ENCODE results near the gene TFIP11.

The TFIP11 gene

DNA sequence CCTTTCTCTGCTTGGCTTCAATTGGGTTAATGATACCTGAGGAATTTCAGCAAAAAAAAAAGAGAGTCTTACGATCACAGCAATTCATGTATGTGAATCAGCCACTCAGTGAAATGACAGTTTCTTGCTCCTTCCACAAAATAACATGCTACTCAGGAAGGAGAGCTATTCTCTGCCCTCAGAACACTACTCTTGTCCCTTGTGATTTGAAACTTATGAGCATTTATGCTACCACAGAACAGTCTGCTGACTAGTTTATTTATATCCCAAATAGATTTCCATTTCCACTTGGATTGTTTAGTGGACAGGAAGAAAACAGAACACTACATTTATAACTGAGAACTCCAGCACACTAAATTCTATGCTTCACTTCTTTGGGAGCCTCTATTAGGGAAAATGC is 8.5 kb downstream of the TFIP11 start:
- DNase-seq (ENCODE audit: low spot score): no peak

DNA sequence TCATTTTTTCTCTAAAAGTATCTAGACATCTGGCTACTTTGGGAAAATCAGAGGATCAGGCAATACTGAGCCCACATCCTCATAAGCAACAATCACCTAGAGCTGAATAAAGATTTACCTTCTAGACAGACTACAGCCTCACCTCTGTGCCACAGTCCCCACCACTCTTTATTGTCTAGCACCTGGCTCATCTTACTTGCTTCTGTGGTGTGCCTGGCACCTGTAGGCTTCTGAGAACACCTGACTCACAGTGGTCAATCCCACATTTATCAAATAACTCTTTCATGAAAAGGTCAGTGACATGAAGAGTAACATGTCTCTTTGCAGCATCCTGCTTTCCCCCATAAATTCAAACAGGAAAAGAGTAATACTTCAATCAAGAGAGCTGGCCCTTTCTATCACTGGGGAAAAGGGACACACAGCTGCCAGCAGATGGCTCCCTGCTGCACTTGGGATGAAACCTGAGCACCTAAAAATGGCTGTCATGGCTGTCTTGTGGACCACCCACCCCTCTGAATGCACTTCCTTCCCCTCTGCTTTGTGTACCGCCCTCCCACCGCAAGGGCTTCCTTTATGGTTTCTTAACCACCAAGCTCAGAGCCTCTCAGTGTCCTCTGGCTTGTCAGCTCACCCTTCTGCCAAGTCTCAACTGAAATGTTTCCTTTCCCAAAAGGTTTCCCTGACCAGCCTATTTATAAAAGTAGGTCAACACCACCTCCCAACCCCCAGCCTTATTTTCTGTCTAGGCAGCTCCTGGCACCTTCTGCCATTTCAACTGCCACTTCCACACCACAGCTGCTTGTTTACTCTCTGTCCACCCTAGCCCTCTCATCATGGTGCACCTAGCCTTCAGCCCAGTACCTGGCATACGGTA is 9.3 kb downstream of the TFIP11 start:
- DNase-seq (ENCODE audit: low spot score): no peak

DNA sequence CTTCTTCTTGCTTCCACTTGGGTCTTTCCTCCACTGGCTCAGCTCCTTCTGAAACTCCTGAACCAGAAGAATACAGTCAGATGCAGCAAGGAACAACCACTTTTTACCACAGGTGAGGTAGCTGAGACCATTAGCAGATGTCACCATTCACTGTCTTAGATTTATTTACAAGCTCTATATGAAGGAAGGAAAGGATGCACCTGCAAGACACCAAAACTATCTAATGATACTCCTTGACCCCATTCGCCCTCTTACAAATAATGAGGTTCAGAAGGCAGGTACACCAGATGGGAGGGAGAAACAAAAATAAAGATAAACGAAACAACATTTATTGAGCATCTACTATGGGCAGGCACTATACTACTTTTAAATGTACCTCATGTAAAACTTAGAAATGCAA is 10.3 kb downstream of the TFIP11 start:
- no peak for DNase-seq (ENCODE audit: low spot score)

DNA sequence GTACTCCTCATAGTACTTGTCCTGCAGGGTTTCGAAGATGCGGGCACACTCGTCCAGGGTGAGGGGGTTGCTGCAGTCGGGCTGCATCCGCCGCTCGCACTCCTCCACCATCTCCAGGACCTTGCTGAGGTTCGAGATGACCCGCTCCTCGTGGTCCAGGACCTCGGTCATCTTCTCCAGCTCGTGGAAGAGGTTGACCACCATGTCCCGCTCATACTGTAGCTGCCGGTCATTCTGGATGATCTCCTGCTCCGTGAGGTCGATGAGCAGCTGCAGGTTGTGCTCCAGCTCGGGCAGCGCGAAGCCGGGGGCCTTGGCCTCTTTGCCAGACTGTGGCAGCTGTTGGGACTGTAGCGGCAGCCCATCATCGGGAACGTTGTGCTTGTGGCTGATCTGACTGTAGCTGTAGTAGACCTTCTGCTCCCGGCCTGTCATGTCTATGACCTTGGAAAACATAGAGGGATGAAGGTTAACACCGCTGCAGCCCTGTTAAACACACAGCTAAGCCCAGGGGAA is 13.0 kb downstream of the TFIP11 start:
- no peak for DNase-seq (ENCODE audit: low spot score)

DNA sequence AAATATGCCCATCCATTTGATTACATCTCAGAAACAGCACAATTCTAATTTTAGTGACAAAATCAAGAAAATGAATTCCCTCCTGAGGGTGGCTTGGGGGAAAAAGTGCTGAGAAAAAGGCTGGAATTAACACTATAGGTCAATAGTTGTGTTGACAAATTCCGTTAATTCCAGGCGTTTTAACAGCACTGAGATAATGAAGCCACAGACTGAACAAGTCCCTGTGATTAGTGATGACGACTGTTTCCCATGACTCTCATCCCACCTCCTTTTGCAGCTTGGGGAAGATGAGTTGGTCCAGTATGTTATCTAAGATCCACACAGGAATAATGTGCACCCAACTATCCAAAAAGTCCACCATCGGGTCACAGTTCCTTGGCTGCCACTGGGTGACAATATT is 15.8 kb downstream of the TFIP11 start:
- DNase-seq (ENCODE audit: low spot score): no peak

DNA sequence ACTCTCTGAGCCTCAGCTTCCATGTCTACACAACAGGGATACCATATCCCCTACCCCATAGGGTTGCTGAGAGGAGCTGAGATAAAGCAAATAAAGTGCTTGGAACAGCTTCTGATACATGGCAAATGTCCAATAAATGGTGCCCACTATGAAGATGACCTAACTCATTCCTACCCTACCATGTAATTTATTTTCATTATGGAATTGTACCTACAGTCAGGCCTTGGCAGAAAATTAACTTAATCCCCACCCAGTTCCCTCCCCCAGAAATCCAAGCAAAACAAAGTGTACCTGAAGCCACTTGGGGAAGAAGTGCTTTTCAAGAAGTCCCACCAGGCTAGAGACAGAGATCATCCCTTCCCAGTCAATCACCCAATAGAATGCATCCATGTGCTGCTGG is 17.8 kb downstream of the TFIP11 start:
- no peak for DNase-seq (ENCODE audit: low spot score)

DNA sequence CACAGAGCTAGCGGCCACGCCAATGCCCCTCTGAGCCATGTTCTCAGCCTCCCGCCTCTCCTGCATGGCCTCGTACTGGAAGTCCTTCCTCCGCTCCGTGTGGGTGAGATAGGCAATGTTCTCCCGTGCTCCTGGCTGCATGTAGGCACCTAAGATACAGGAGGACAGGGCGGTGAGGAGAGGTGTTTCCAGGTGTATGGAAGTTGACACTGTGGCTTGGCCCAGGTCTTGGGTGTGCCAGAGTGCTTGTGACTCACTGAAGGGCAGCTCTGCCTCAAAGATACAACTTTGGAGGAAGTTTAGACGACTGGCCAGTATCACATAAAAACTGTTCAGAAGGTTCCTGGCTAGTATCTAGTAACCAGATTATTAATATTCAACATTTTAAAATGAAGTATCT is 20.1 kb downstream of the TFIP11 start:
- no peak for DNase-seq (ENCODE audit: low spot score)

DNA sequence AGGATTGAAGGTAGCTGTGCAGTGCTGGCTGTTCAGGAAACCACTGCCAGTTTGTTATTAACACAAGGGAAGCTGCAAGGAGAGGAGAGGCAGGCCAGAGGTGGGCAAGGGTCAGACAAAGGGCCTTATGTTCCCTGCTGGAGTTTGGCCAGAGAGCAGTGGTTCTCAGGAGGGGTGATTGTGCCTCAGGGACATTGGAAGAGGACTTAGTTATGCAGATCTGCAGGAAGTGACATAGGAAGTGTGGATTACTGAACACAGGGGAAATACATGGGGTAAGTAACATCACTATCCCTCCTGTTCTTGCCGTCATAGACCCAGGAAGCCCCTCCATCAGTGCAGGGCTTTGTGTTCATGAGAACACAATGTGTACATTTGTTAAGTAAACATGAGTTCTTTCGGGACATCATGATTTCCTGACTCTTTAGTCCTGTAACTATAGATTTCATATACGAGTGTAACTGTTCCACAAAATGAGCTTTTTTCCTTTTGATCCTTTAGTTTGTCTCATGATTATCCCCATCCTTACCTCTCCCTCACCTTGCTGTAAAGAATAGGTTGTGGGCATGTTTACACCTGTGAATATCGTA is 22.7 kb downstream of the TFIP11 start:
- DNase-seq (ENCODE audit: low spot score): no peak

DNA sequence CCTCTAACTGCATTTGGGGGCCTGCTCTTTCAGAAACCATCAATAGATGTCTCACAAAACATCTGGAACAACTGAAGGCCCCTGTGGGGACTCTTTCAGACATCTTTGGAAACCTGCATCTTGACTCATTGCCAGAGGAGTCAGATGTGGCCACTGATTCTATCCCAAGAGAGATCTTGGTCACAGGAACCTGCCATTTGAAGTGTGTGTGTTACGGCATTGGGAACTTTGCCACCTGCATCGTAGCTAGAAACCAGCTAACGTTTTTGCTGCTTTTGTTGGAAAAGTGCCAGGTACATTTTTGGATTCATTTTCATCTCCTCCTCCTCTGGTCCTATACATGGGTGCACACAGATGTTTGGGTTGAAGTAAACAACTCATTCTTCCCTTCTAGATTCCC is 24.3 kb downstream of the TFIP11 start:
- no peak for DNase-seq (ENCODE audit: low spot score)

DNA sequence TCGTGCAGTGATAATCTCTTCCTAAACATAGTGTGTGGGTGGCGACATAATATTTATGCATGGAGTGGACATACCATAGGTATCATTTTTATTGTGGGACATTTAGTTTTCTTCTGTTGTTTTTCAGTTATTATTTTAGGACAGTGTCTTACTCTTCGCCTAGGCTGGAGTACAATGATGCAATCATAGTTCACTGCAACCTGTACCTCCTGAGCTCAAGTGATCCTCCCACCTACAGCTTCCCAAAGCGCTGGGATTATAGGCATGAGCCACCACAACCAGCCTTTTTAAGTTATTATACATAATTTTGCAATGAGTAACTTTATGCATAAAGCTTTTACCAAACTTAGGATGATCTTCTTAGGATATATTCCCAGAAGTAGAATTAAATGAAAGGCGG is 25.9 kb downstream of the TFIP11 start:
- peak; percentile 53 for DNase-seq (ENCODE audit: low spot score)

DNA sequence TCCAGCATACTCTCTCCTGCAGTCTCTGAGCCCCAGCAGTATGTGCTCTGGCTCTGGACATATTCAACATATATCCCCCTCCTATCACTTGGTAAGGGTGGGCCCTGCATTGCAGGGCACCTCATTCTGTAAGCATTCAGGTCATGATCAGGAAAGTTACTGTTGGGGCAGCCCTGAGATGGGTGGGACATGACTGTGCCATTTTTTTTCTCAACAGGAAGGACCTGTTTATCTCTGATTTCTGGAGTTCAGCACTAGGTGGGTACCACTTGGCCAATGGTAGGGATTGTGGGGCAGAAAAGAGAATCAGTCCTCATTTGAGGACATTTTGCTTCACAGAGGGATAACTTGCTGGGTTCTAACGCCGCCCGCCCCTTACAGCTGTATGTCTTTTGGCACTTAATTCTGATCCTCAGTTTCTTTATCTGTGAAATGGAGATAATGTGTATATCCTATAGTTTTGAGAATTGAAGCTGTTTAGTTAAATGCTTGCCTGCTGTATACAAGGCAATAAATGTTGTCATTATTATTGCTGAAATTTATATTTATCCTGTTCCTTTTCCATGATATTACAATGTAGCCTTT is 26.4 kb downstream of the TFIP11 start:
- DNase-seq (ENCODE audit: low spot score): no peak

DNA sequence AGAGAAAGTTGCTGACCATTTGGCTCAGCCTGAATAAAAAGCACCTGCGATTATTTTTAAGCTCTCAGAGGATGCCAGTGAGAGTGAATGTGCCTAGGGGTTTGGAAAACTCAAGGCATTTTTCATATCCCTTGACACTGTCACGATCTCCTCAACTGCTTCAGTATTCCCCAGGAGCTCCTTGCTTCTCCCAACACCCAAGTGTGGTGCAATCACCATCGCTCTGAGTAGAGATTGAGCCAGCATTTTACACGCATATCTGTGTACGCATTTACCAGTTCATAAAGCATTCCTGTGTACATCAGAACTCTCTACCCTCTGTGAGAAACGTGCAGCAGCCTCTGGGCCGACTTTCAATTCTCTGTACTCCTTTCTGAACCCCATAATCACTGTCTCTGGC is 27.3 kb downstream of the TFIP11 start:
- DNase-seq (ENCODE audit: low spot score): no peak

DNA sequence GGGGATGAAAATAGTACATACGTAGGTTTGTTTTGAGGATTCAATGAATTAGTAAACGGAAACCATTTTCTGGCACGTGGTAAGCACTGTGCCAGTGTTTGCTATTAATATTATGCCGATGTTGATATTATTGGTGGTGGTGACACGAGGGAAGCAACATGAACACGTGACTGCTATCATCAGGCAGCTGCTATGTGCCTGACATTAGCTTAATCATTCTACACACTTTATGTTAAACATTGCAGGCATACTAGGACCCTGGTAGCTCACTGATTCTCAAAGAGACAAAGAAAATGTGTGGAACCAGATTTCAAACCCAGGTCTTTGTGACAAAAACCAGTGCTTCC is 27.9 kb downstream of the TFIP11 start:
- DNase-seq (ENCODE audit: low spot score): no peak

DNA sequence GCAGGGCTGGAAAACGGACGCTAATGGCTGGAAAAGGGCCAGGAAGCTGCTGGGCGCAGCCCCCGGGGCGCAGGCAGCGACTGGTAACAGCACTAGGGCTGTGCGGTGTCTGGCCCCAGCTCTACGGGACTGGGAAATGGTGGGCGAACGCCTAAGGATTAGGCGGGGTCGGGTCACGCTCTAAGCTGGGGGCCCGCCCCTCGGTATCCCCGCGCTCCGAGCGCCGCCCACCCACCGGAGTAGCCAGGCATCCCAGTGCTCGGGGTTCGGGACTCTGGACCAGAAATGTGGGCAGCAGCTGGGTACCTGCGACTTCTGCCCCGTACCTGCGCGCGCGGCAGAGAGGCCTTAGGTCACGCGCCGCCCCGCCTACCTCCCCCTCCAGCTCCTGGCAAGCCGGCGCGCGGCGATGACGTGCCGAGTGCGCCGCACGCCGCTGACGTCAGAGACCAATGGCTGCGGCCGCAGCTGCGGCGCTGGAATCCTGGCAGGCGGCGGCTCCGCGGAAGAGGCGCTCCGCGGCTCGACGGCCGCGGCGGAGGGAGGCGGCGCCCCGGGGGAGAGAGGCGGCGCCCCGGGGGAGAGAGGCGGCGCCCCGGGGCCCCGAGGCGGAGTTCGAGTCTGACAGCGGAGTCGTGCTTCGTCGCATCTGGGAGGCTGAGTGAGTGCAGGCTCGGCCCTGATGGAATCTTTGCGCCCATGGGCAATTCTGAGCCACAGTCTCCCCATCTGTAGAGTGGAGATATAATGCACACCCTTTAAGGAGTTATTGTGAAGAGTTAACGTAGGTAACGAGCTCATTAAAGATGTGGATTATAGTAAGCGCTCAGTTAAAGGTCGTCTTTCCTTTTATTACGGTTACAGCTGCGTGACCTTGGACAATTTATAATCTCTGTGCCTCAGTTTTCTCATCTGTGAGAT is 28.6 kb downstream of the TFIP11 start, which contains the start of the genes HPS4 and SRRD:
Gene HPS4, minus strand, starts transcription at position 345 of the 921 bp plus-strand sequence. CDS start 2,021 bp downstream, outside the sequence.
Gene SRRD, plus strand, starts transcription at position 439 of the 921 bp plus-strand sequence. Its CDS starts 14 bp downstream, at position 453.
- DNase-seq (ENCODE audit: low spot score): peak; percentile 88

DNA sequence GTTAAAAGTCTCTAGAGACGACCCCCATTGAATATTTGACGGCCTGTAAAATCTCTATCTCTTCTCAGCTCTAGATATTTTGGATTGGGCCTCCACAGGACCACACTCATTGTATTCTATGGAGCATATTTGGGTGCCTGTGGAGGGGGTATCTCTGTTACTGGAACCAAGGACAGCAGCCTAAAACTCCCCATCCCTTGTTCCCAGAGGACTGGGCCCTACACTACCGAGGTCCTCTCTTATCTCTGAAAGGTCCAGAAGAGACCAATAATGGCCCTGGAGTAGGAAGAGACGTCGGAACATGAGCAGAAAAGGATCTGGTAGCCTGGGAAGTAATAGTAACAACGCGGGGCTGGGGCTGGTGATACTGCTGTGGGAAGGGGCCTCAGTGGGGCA is 29.2 kb downstream of the TFIP11 start:
- no peak for DNase-seq (ENCODE audit: low spot score)

DNA sequence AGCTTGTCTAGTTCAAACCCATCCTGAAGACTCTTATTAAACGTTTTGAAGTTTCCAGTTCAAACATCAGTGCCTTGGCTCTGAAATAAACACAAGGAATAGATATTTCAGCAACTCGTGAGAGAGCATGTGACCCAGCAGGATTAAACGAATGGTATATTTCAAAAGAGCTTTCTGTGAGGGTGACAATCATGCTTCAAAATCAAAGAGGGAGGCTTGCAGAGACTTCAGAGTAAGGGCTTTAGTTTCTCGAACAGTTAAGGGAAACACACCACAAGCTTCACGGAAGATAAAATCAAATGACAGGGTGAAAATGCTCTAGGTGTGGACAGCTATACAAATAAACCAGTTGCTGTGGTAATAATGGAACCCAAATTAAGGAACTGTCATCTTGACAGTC is 30.1 kb downstream of the TFIP11 start:
- no peak for DNase-seq (ENCODE audit: low spot score)

DNA sequence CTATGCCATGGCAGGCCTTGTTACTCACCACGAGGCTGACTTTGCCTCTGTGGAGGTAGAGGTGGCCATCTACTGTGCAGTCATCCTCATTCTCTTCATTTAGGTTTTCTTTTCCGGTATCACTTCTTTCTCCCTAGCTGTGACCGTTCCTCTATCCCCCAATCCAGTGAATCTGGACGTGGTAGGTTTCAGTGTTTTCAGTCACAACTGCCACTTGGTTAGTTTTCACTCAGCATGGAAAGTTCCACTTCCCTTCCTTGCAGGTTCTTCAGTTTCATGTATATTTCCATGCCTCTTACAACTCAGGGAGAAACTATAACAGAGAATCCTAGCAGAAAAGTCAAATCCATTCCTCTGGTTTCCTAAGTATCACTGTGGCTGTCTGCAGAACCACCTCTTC is 30.6 kb downstream of the TFIP11 start:
- no peak for DNase-seq (ENCODE audit: low spot score)

DNA sequence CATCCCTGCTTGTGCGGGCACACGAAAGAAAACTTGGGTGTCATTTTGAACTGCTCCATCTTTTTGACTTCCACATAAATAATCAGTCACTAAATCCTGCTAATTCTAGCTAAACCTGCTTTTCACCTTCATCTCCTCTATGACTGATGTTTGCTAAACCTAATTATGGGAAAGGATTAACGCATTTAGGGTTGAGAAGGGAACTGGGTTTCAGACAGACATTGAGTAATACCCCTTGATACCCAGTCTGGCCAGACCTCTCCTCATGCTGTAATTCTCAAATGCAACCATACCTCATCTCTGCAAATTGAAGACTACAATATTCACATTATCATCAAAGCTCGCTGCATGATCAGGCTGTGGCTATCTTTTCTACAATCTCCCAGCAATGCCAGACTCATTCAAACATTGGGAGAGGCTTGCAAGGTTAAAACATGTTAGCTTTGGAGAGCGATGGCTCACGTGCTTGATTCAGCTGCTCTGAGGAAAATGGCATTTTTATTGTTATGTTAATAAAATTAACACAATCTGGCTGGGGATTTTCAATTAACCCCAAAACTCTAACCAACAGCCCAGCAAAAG is 31.1 kb downstream of the TFIP11 start:
- DNase-seq (ENCODE audit: low spot score): no peak

DNA sequence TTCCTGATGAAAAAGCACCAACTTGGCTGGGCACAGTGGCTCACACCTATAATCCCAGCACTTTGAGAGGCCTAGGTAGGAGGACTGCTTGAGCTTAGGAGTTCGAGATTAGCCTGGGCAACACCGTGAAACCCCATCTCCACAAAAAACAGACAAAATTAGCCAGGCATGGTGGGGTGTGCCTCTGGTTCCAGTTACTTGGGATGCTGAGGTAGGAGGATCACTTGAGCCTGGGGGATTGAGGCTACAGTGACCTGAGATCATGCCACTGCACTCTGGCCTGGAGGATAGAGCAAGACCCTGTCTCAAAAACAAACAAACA is 31.7 kb downstream of the TFIP11 start:
- no peak for DNase-seq (ENCODE audit: low spot score)

DNA sequence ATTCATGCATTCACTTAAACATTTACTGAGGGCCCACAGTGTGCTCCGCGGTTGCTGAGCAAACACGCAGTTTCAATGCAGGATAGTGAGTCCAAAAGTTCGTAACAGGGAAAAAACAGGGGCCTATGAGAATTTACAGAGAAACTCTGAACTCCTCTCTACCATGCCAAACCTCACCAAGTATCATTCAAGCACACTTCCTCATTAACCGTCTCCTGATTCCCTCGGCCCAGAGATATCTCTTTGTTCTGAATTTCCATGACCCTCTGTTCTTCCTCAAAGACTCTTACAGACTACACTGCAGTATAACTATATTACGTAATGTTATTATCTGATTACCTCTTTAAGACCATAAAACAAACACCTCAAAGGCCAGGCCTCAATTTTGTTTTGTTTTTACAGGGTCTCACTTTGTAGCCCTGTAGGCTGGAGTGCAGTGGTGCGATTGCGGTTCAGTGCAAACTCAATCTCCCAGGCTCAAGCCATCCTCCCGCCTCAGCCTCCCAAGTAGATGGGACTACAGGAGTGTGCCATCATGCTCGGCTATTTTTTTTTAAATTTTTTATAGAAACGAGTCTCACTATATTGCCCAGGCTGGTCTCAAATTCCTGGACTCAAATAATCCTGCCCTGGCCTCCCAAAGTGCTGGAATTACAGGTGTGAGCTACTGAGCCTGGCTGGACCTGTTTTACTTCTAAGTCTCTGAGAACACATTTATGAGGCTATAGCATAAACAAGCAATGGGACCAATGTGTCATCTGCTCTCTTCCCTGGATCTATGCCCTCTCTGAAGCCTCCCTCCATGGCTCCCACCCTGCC is 32.3 kb downstream of the TFIP11 start:
- no peak for DNase-seq (ENCODE audit: low spot score)
